Upper lobe of left lung (tissue), 4 donors: ENCODE results near the gene BCOR.

Experiments used
- POLR2A ChIP-seq, 4 donors: fragments of 450-650 bp; IDR thresholded peaks; one replicate each; pipeline ENCODE4 v1.5.1; 2016 to 2017; ENCODE audit warnings: antibody characterized with exemption in 4 of 4, mild to moderate bottlenecking in 2 of 4
- TF ChIP-seq, protein P1 (sequence below), 6 experiments: fragments of 450-650 bp in 4 of 6; fragments of 200-600 bp in 2 of 6; sonication (generic) in 2 of 6; IDR thresholded peaks; one replicate each; pipeline ENCODE4 v1.5.1; 2016 to 2019; ENCODE audit warnings: antibody characterized with exemption in 6 of 6

GRCh38 chrX:40047485-40047884 is 50.3 kb downstream of the BCOR start:
- TF ChIP-seq POLR2A (IDR thresholded peaks at IDR 0.05) = no peak
- TF ChIP-seq, protein P1, sequence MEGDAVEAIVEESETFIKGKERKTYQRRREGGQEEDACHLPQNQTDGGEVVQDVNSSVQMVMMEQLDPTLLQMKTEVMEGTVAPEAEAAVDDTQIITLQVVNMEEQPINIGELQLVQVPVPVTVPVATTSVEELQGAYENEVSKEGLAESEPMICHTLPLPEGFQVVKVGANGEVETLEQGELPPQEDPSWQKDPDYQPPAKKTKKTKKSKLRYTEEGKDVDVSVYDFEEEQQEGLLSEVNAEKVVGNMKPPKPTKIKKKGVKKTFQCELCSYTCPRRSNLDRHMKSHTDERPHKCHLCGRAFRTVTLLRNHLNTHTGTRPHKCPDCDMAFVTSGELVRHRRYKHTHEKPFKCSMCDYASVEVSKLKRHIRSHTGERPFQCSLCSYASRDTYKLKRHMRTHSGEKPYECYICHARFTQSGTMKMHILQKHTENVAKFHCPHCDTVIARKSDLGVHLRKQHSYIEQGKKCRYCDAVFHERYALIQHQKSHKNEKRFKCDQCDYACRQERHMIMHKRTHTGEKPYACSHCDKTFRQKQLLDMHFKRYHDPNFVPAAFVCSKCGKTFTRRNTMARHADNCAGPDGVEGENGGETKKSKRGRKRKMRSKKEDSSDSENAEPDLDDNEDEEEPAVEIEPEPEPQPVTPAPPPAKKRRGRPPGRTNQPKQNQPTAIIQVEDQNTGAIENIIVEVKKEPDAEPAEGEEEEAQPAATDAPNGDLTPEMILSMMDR (IDR thresholded peaks at IDR 0.05) = no peak
